Right cardiac atrium (tissue), 5 donors: ENCODE measurements around the gene TSPAN5. TPM values are rescaled to one million over a fixed set of nuclear protein-coding genes. Genes with fewer than 3 reads are reported as not detected.

Source experiments
- ATAC-seq, 2 donors: fragments of 200-7000 bp; cut with Tn5 transposase; one replicate each; pipeline versions ENCODE4 v1.8.0 to v1.9.1; 2020; ENCODE audit warnings: moderate library complexity in 2 of 2, mild to moderate bottlenecking in 1 of 2
- DNase-seq, 3 donors: peaks; one replicate each; pipeline ENCODE4 v3.0.0-alpha.2; 2020
- H3K27ac ChIP-seq: one replicate; pipeline ENCODE4 v1.5.1; 2013; ENCODE audit warnings: mild to moderate bottlenecking, low read length, control low read depth, moderate library complexity
- H3K27me3 ChIP-seq: one replicate; pipeline ENCODE4 v1.6.1; 2013; ENCODE audit not compliant: control insufficient read depth, insufficient read depth
- H3K4me1 ChIP-seq: one replicate; pipeline ENCODE4 v1.6.1; 2013; ENCODE audit warnings: low read length; ENCODE audit not compliant: control insufficient read depth, insufficient read depth
- H3K4me3 ChIP-seq: one replicate; pipeline ENCODE4 v1.5.1; 2013; ENCODE audit warnings: low read length, control low read depth
- H3K9me3 ChIP-seq: one replicate; pipeline ENCODE4 v1.6.1; 2013; ENCODE audit warnings: low read length; ENCODE audit not compliant: control insufficient read depth
- WGBS: extraction: QIAGEN DNeasy Blood & Tissue Kit; methylation state at CpG from one replicate; pipeline ENCODE4 v1.1.7; 2013; 5-methylcytosine and 5-hydroxymethylcytosine counted together
- intact Hi-C, 4 donors: fragments of 100-400 bp; cut with DNase I; formaldehyde crosslinking; loops; one replicate each; pipeline versions ENCODE4 v1.11.0 to v1.14.0; 2022 to 2023
- polyA plus RNA-seq: library from polyadenylated mRNA; stranded (reverse); fragments of 200-250 nt; gene quantifications from one replicate; pipeline ENCODE4 v1.2.3, GENCODE V29; 2013
- total RNA-seq, 4 donors: library from RNA; stranded (reverse); fragmentation: NEBNext Ultra II Directional; extraction: Animal tissue kit (Norgen Biotek cat#: 25700); gene quantifications; one replicate each; pipeline ENCODE4 v1.2.1, GENCODE V29; 2021
- donor health status: healthy with polysubstance abuse.
- donor health status: DM: no; HTN: yes; CAD: no.
- donor health status: DM: no; HTN: no; CAD: no.
- donor health status: DM: no; HTN: yes; CAD: no; lungs with severe emphysema.
- donor health status: DM: yes; HTN: yes; CAD: no.

Gene TSPAN5
- total and polyA plus RNA-seq, 5 donors: 1.2 to 2.5 (median 2.1) TPM

DNA sequence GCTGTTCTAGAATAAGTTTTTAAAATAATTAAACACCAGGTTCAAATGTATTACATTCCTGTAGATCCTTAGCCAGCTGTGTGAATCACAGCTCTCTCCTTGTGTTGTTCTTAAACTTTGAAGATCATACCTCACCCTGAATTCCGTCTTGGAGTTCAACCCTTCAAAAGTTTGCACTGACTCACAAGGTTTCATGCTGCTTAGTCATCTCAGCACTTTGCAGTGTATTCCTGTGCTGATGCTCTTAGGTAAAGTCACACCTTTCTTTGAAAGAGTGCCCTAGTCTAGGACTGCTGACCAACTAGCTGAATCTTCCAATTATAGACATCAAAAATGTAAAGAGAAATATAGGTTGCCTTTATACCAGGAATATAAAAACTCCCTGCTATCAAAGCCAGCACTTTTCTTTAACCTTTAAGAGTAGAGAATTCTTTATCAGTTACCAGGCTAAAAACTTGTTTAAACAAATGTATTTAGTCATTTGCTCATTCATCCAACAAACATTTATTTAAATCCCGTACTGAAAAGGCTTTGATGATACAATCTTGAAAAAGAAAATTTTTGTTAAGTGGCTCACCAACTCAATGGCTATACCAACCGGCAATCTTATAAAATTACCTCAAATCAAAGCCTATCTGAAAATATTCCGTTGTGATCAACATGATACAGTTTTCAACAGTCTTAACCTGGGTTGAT is 227.6 kb downstream of the TSPAN5 start:
- Histone ChIP-seq H3K9me3 (no peaks in the 10 kb centered on the region), H3K27me3 (no peaks in the 10 kb centered on the region), H3K4me3 (no peak overlapping the region), H3K4me1 (no peaks in the 10 kb centered on the region), H3K27ac (no peak overlapping the region)
- intact Hi-C loops: no loop called here
- DNase-seq (no peak), ATAC-seq (no peak)
- WGBS: 91% methylated on average over 4 of the region's 4 CpGs

DNA sequence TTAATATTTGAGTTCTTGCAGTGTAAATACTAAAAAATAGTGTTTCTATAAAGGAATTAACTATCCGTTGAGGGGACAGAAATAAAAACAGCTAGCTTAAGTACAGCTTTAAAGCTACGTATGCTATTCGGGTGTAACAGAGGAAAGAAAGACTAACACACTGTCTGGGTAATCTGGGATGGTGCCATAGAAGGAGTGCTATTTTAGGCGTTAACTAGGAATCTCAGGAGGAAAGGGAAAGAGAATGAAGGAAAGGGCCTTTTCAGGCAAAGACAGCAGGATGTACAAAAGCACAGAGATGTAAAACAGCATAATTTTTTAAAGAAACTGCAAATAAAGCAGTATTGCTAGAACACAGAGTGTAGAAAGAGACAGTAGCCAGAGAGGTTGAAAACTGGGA is 235.4 kb downstream of the TSPAN5 start:
- DNase-seq: no peak
- Histone ChIP-seq H3K9me3 (no peaks in the 10 kb centered on the region), H3K4me1 (no peaks in the 10 kb centered on the region), H3K27ac (no peak overlapping the region), H3K4me3 (no peak overlapping the region), H3K27me3 (no peaks in the 10 kb centered on the region)
- whole genome bisulfite sequencing: 77% methylated on average over 4 of the region's 4 CpGs
- intact Hi-C loops: no loop called here
- no peak for ATAC-seq

DNA sequence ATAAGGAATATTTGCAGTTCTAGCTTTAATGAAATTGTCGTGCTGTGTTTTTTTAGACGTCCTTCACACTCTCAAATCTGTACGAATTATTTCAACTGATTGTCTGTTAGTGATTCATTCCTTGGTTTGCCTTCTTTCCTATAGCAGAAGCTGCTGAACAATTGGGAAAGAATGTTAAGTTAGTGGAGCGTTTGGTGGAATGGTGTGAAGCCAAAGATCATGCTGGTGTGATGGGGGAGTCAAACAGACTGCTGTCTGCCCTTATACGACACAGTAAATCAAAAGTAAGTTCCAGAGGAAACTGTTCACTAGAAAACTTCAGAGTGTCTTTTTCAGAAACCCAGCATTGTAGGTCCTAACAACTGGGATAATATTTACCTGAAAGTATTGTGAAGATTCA is 237.3 kb downstream of the TSPAN5 start:
- Histone ChIP-seq H3K9me3 (no peaks in the 10 kb centered on the region), H3K27ac (no peak overlapping the region), H3K27me3 (no peaks in the 10 kb centered on the region), H3K4me3 (no peak overlapping the region), H3K4me1 (no peaks in the 10 kb centered on the region)
- WGBS: 89% methylated on average over 5 of the region's 5 CpGs
- ATAC-seq (no peak), DNase-seq (no peak)
- intact Hi-C loops: no loop called here
